Endothelial cell of umbilical vein (primary cell): ENCODE data around the gene PAM16. TPM values are rescaled to one million over a fixed set of nuclear protein-coding genes. Genes with fewer than 3 reads are reported as not detected.

Experiments
- BruUV-seq: library from RNA; stranded (reverse); fragments of 400-500 nt; replicated peaks from 2 replicates; lab custom pipeline; 2021; lab: Mats Ljungman, UMichigan
- CTCF ChIA-PET: fragments of 300-600, 350-600 bp; sonication (Branson Sonifier 250); formaldehyde crosslinking; loops from one replicate; lab custom pipeline; 2021; ENCODE audit warnings: antibody characterized with exemption, inconsistent platforms; lab: Charles Lee
- POLR2A ChIA-PET: fragments of 300-600, 350-600 bp; sonication (Branson Sonifier 250); formaldehyde crosslinking; loops from one replicate; lab custom pipeline; 2021; ENCODE audit warnings: antibody characterized with exemption, inconsistent platforms; lab: Charles Lee
- DNase-seq: peaks from one replicate; pipeline ENCODE4 v3.0.0-alpha.2; 2011; ENCODE audit warnings: low read depth, low spot score
- FAIRE-seq: peaks from 2 replicates; lab custom pipeline; 2011; peaks lifted over from hg19 to GRCh38; lab: Jason Lieb, UNC
- H2AFZ ChIP-seq: 2 replicates; pipeline ENCODE4 v1.6.0; 2012; ENCODE audit warnings: low read depth, low read length, control low read depth, inconsistent platforms
- H3K27ac ChIP-seq: 2 replicates; pipeline ENCODE4 v1.5.1; 2011; ENCODE audit warnings: low read depth, mild to moderate bottlenecking, control low read depth, low read length, moderate library complexity; ENCODE audit not compliant: insufficient read depth
- H3K27me3 ChIP-seq, 2 experiments: 2 replicates each; pipeline versions ENCODE4 v1.6.0 to v1.6.1; 2011; ENCODE audit warnings: low read length in 2 of 2, mixed read lengths in 1 of 2; ENCODE audit not compliant: control insufficient read depth in 2 of 2, insufficient read depth in 2 of 2
- H3K36me3 ChIP-seq, 2 experiments: 2 replicates in 1 of 2; 3 replicates in 1 of 2; pipeline ENCODE4 v1.5.1; 2011; ENCODE audit warnings: low read length in 2 of 2, mild to moderate bottlenecking in 1 of 2, moderate library complexity in 1 of 2; ENCODE audit not compliant: control insufficient read depth in 2 of 2, insufficient read depth in 2 of 2; ENCODE audit errors: extremely low read depth in 1 of 2
- H3K4me1 ChIP-seq: 3 replicates; pipeline ENCODE4 v1.5.1; 2011; ENCODE audit warnings: mild to moderate bottlenecking, low read length; ENCODE audit not compliant: control insufficient read depth, insufficient read depth; ENCODE audit errors: extremely low read depth
- H3K4me2 ChIP-seq: 2 replicates; pipeline ENCODE4 v1.6.1; 2011; ENCODE audit warnings: low read length, control low read depth, mixed read lengths; ENCODE audit not compliant: insufficient read depth
- H3K4me3 ChIP-seq, 3 experiments: fragments of 200-600 bp in 1 of 3; sonication (generic), shearing (Covaris generic) in 1 of 3; replicated peaks in 1 of 3; 2 replicates each; pipeline ENCODE4 v1.5.1; 2011 to 2016; ENCODE audit warnings: control low read depth in 3 of 3, low read length in 3 of 3, mild to moderate bottlenecking in 2 of 3, inconsistent platforms in 1 of 3, low read depth in 1 of 3, moderate library complexity in 1 of 3; ENCODE audit not compliant: insufficient read depth in 1 of 3
- H3K79me2 ChIP-seq: 2 replicates; pipeline ENCODE4 v1.6.0; 2012; ENCODE audit warnings: low read length, inconsistent platforms; ENCODE audit not compliant: control insufficient read depth, insufficient read depth
- H3K9ac ChIP-seq: replicated peaks from 2 replicates; pipeline ENCODE3; 2011; ENCODE audit warnings: low read length, control low read depth; ENCODE audit not compliant: insufficient read depth; ENCODE audit errors: extremely low read depth
- H3K9me1 ChIP-seq: replicated peaks from 3 replicates; pipeline ENCODE4 v1.6.0; 2011; ENCODE audit warnings: mild to moderate bottlenecking, low read length; ENCODE audit not compliant: control insufficient read depth, insufficient read depth; ENCODE audit errors: extremely low read depth
- H3K9me3 ChIP-seq: replicated peaks from 2 replicates; pipeline ENCODE4 v1.5.1; 2012; ENCODE audit warnings: low read length, inconsistent platforms; ENCODE audit not compliant: control insufficient read depth, insufficient read depth
- H4K20me1 ChIP-seq: replicated peaks from 2 replicates; pipeline ENCODE3; 2011; ENCODE audit warnings: mild to moderate bottlenecking, low read length; ENCODE audit not compliant: control insufficient read depth, insufficient read depth; ENCODE audit errors: extremely low read depth
- CTCF ChIP-seq, 2 donors: IDR thresholded peaks; 1 replicate in 1 of 2; 2 replicates in 1 of 2; pipeline ENCODE4 v1.5.1; 2011; ENCODE audit warnings: low read length in 2 of 2, mild to moderate bottlenecking in 2 of 2, moderate library complexity in 2 of 2, control low read depth in 1 of 2, inconsistent platforms in 1 of 2, low read depth in 1 of 2; ENCODE audit not compliant: insufficient read depth in 1 of 2; ENCODE audit errors: extremely low read depth in 1 of 2
- EZH2 ChIP-seq: IDR thresholded peaks from 2 replicates; pipeline ENCODE4 v1.6.1; 2012; ENCODE audit warnings: borderline replicate concordance, low read depth, mild to moderate bottlenecking, moderate library complexity, low read length, inconsistent platforms; ENCODE audit not compliant: severe bottlenecking
- FOS ChIP-seq: IDR thresholded peaks from 2 replicates; pipeline ENCODE4 v1.6.1; 2011; ENCODE audit warnings: mild to moderate bottlenecking, low read length, moderate library complexity, borderline replicate concordance; ENCODE audit not compliant: insufficient read depth
- GATA2 ChIP-seq: IDR thresholded peaks from 2 replicates; pipeline ENCODE4 v1.7.0; 2011; ENCODE audit warnings: low read depth, mild to moderate bottlenecking, moderate library complexity, mixed read lengths, low read length; ENCODE audit not compliant: insufficient read length, insufficient read depth
- JUN ChIP-seq: IDR thresholded peaks from 2 replicates; pipeline ENCODE4 v1.6.1; 2011; ENCODE audit warnings: borderline replicate concordance, low read depth; ENCODE audit not compliant: insufficient read length, insufficient read depth
- MYC ChIP-seq: IDR thresholded peaks from one replicate; pipeline ENCODE4 v1.6.1; 2011; ENCODE audit warnings: mild to moderate bottlenecking, low read depth, low read length
- POLR2AphosphoS5 ChIP-seq: IDR thresholded peaks from 2 replicates; pipeline ENCODE4 v1.6.1; 2012; ENCODE audit warnings: low read depth, mild to moderate bottlenecking, control low read depth, low read length, moderate library complexity; ENCODE audit not compliant: insufficient read depth
- dilution Hi-C: fragments of 300-500 bp; cut with MboI; formaldehyde crosslinking; loops from one replicate; pipeline ENCODE4 v1.15.0; 2019; ENCODE audit warnings: low sequenced_read_pairs; ENCODE audit not compliant: extremely low pct_ligation_motif_present
- intact Hi-C: fragments of 100-400 bp; cut with micrococcal nuclease; formaldehyde crosslinking; loops from one replicate; pipeline ENCODE4 v1.10.0; 2022
- polyA plus RNA-seq, 4 experiments: library from polyadenylated mRNA; depleted of rRNA in 3 of 4; stranded (reverse) in 3 of 4; unstranded in 1 of 4; fragments of >200 nt; gene quantifications; 2 replicates each; pipeline versions ENCODE4 v1.2.1 to v1.2.3, GENCODE V29; 2011 to 2012; ENCODE audit warnings: missing spikeins in 1 of 4
- total RNA-seq: library from RNA; stranded (reverse); gene quantifications from 2 replicates; pipeline ENCODE4 v1.2.3, GENCODE V29; 2021
- TF ChIP-seq, protein P1 (sequence below): IDR thresholded peaks from 2 replicates; pipeline ENCODE4 v1.6.1; 2011; ENCODE audit not compliant: insufficient read depth, insufficient read length

PAM16 gene
- total and polyA plus RNA-seq, 2 donors (not counting 3 experiments of a cell fraction or from before 2014, with no cell fraction given): 40.0 to 67.2 TPM

GRCh38 chr16:4317532-4318450 is 33.3 kb downstream of the PAM16 start:
- intact Hi-C loops (loop anchor here (1.0 to 2.0 kb wide), 2 partner anchors 29 to 45 kb away; partner anchors contain the start of gene TFAP4), dilution Hi-C loops (no loop called here)
- peaks cover 54% of the 10 kb centered on the region for H3K79me2 ChIP-seq
- peak overlapping the region; percentile 53 for H3K9ac ChIP-seq
- DNase-seq: peak; percentile 26
- POLR2A ChIA-PET: no interaction called here
- no peaks in the 10 kb centered on the region for H4K20me1 ChIP-seq
- peak overlapping the region; percentile 40 for H3K4me2 ChIP-seq
- H3K27ac ChIP-seq: peak overlapping the region; percentile 16
- TF ChIP-seq EZH2 (no peak), FOS (peak; percentile 10)
- no peaks in the 10 kb centered on the region for H3K36me3 ChIP-seq
- H3K9me3 ChIP-seq: no peaks in the 10 kb centered on the region
- H3K4me1 ChIP-seq: peaks cover 22% of the 10 kb centered on the region
- H3K27me3 ChIP-seq: no peaks in the 10 kb centered on the region
- CTCF ChIA-PET: interaction anchor here (0.6 to 6.0 kb wide), 5 partner anchors 10 to 44 kb away, joined by 3 to 73 read pairs (median 5); partner anchors contain the start of gene TFAP4
- no TSS peak for BruUV-seq
- H3K4me3 ChIP-seq: peak overlapping the region in 1 of 3 experiments; percentile 59
- H3K9me1 ChIP-seq: no peaks in the 10 kb centered on the region
- H2AFZ ChIP-seq: no peak overlapping the region
- FAIRE-seq: no peak

- DNase-seq (peak; percentile 49), FAIRE-seq (peak; percentile 33)
- Histone ChIP-seq H3K27ac (peak overlapping the region; percentile 10), H3K4me3 (peak overlapping the region; percentile 56 to 77 (median 59)), H4K20me1 (no peaks in the 10 kb centered on the region), H3K79me2 (peaks cover 49% of the 10 kb centered on the region), H3K9me1 (no peaks in the 10 kb centered on the region), H3K4me2 (peak overlapping the region; percentile 40), H3K27me3 (no peaks in the 10 kb centered on the region), H2AFZ (peak overlapping the region; percentile 15), H3K9ac (peak overlapping the region; percentile 53), H3K4me1 (peaks cover 22% of the 10 kb centered on the region), H3K9me3 (no peaks in the 10 kb centered on the region), H3K36me3 (no peaks in the 10 kb centered on the region)
- TF ChIP-seq MYC: no peak
- TF ChIP-seq CTCF (IDR thresholded peaks at IDR 0.05; ENCODE audit: extremely low read depth in 1 of 2, insufficient read depth in 1 of 2, low read depth in 1 of 2, low read length in 2 of 2): no peak
- TF ChIP-seq, protein P1, sequence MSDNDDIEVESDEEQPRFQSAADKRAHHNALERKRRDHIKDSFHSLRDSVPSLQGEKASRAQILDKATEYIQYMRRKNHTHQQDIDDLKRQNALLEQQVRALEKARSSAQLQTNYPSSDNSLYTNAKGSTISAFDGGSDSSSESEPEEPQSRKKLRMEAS: no peak
- TF ChIP-seq POLR2AphosphoS5: no peak
- no peak for TF ChIP-seq GATA2
- TF ChIP-seq JUN: no peak
- dilution Hi-C loops (no loop called here), intact Hi-C loops (loop anchor here (1.0 to 2.0 kb wide), 4 partner anchors 7 to 44 kb away; partner anchors contain the start of gene TFAP4)
- POLR2A ChIA-PET: no interaction called here
- BruUV-seq: no TSS peak
- CTCF ChIA-PET: interaction anchor here (0.8 to 6.0 kb wide), 10 partner anchors 11 to 55 kb away, joined by 3 to 73 read pairs (median 5); partner anchors contain the start of gene TFAP4
Measured at GRCh38 chr16:4316864-4317531, 34.1 kb downstream of the PAM16 start.
